Sigmoid colon (tissue), 7 donors: ENCODE data around the gene SCOC. TPM values are rescaled to one million over a fixed set of nuclear protein-coding genes. Genes with fewer than 3 reads are reported as not detected.

Experiments used
- DNase-seq: peaks from one replicate; pipeline ENCODE4 v3.0.0-alpha.2; 2019
- H3K27ac ChIP-seq, 4 donors: fragments of 200-600 bp; sonication (generic); one replicate each; pipeline ENCODE4 v1.5.1; 2016 to 2019; ENCODE audit warnings: mild to moderate bottlenecking in 1 of 4
- H3K27me3 ChIP-seq, 3 donors: fragments of 200-600 bp; sonication (generic); one replicate each; pipeline ENCODE4 v1.5.1; 2019; ENCODE audit warnings: mild to moderate bottlenecking in 1 of 3
- H3K36me3 ChIP-seq, 4 donors: fragments of 200-600 bp; sonication (generic); one replicate each; pipeline ENCODE4 v1.5.1; 2016 to 2019
- H3K4me1 ChIP-seq, 4 donors: fragments of 200-600 bp; sonication (generic); one replicate each; pipeline ENCODE4 v1.5.1; 2017 to 2019
- H3K4me3 ChIP-seq, 4 donors: fragments of 200-600 bp; sonication (generic); one replicate each; pipeline ENCODE4 v1.5.1; 2017 to 2019; ENCODE audit warnings: mild to moderate bottlenecking in 2 of 4, moderate library complexity in 1 of 4
- H3K9me3 ChIP-seq, 4 donors: fragments of 200-600 bp in 3 of 4; sonication (generic) in 3 of 4; one replicate each; pipeline versions ENCODE4 v1.5.1 to v1.6.1; 2013 to 2019
- EP300 ChIP-seq, 4 donors: sonication (generic); formaldehyde crosslinking; IDR thresholded peaks; one replicate each; pipeline ENCODE4 v1.6.1; 2017; ENCODE audit warnings: antibody characterized with exemption in 4 of 4
- POLR2A ChIP-seq, 2 donors: fragments of 450-650 bp; IDR thresholded peaks; one replicate each; pipeline ENCODE4 v1.6.1; 2016; ENCODE audit warnings: antibody characterized with exemption in 2 of 2, mild to moderate bottlenecking in 2 of 2, moderate library complexity in 2 of 2
- POLR2AphosphoS5 ChIP-seq, 4 donors: sonication (generic); formaldehyde crosslinking; IDR thresholded peaks; one replicate each; pipeline ENCODE4 v1.6.1; 2017; ENCODE audit warnings: antibody characterized with exemption in 4 of 4
- WGBS, 2 donors: extraction: QIAGEN DNeasy Blood & Tissue Kit; methylation state at CpG; one replicate each; pipeline ENCODE4 v1.1.7; 2013; 5-methylcytosine and 5-hydroxymethylcytosine counted together
- intact Hi-C: fragments of 100-400 bp; cut with DNase I; formaldehyde crosslinking; loops from one replicate; pipeline ENCODE4 v1.15.1; 2023
- polyA plus RNA-seq, 3 donors: library from polyadenylated mRNA; stranded (reverse); fragments of 200-250 nt; gene quantifications; one replicate each; pipeline ENCODE4 v1.2.3, GENCODE V29; 2013
- total RNA-seq, 4 donors: library from RNA; depleted of rRNA; stranded (reverse); fragments of >200 nt; gene quantifications; one replicate each; pipeline ENCODE4 v1.1.0, GENCODE V29; 2016
- TF ChIP-seq, protein P1 (sequence below), 4 experiments: fragments of 450-650 bp in 3 of 4; fragments of 200-600 bp in 1 of 4; IDR thresholded peaks; one replicate each; pipeline ENCODE4 v1.5.1; 2016 to 2019; ENCODE audit warnings: antibody characterized with exemption in 4 of 4, mild to moderate bottlenecking in 3 of 4, moderate library complexity in 2 of 4
- donor health status: healthy with polysubstance abuse.
- donor health status: Bipolar disorder and iron deficiency.
- donor health status: healthy.

Gene SCOC
- total and polyA plus RNA-seq, 7 donors: 51.8 to 159 (median 73.5) TPM

DNA sequence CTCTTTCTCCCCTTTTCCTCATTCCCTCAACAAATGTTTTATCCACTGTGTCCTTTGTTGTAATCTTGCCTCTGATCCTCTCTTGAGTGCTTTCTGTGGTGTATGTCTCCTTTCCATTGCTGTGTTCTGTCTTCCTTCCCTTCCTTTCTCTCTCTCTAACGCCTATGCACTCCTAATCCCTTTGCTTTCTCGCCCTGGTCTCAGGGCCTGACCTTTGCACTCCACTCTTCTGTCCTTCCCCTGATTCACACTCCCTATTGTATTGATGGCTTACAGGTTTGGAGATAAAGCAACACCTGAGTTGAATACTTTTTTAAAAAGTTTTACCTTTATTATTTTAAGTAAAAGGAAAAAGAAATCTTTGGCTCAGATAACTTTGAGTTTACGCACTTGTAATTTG is 15.6 kb upstream of the SCOC start:
- no peaks in the 10 kb centered on the region for H3K36me3 ChIP-seq
- H3K9me3 ChIP-seq: no peaks in the 10 kb centered on the region
- H3K27ac ChIP-seq: no peak overlapping the region
- intact Hi-C loops: loop anchor here (10.0 kb wide), 2 partner anchors 247 to 343 kb away; no protein-coding TSS in a partner anchor
- no peaks in the 10 kb centered on the region for H3K4me1 ChIP-seq
- WGBS, 2 donors: 43 to 67% methylated on average over 3 of the region's 3 CpGs
- no peak overlapping the region for H3K4me3 ChIP-seq
- no peaks in the 10 kb centered on the region for H3K27me3 ChIP-seq
- TF ChIP-seq POLR2AphosphoS5 (IDR thresholded peaks at IDR 0.05) (no peak), POLR2A (IDR thresholded peaks at IDR 0.05) (no peak)
- DNase-seq: no peak

DNA sequence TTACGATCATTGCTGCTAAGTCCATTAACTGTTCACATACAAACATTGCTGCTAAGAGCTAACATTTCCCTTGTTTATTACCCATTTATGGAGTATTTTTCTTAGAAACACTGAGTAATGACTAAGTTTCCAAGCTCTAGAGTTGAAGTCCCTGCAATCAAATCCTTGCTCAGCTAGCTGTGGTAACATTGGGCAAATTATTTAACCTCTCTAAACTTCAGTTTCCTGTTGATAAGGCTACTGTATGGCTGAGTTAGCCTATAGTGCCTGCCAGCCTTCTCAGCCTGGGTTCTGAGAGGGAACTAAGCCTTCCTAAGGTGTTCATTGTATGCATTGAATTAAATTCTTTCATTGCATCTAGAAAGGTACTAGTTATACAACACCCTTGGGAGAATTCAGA is 15.2 kb upstream of the SCOC start:
- intact Hi-C loops: loop anchor here (10.0 kb wide), 2 partner anchors 247 to 343 kb away; no protein-coding TSS in a partner anchor

DNA sequence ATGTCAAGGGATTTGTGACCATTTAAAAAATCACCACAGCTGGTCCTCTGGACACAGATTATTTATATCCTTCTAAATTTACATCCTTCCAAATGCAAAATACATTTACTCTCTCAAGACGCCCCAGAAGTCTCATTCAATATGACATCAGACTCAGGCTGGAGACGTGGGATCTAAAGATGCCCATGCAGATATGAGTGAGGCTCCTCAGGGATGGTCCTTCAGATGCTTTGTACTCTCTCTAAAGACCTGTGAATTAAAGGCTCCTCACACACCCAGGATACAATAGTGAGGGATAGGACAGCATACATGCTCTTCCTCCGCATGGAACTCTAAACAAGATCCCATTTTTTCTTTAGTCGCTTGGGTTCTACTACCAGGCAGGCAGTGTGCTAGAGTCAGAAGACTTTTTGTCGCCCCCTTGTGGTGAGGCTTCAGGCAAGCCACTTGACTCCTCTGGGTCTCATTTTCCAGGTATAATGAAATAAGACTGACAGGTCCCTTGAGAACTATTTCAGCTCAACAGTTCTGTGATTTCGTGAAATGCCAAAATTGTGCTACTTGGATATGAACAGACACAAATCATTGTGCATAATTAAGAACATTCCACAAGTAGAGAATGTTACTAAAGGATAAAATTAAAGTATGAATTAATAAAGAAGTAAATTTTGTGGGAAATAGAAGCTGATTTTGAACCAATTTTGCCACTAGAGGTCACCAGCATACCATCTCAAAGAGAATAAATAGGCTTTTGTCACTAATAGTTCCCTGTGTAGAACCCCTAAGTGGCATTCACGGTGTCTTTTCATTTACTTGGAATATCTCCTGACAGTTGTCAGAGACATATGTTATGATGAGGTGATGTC is 13.7 kb upstream of the SCOC start:
- peak; percentile 85 for DNase-seq
- no peak overlapping the region for H3K27ac ChIP-seq
- TF ChIP-seq, protein P1, sequence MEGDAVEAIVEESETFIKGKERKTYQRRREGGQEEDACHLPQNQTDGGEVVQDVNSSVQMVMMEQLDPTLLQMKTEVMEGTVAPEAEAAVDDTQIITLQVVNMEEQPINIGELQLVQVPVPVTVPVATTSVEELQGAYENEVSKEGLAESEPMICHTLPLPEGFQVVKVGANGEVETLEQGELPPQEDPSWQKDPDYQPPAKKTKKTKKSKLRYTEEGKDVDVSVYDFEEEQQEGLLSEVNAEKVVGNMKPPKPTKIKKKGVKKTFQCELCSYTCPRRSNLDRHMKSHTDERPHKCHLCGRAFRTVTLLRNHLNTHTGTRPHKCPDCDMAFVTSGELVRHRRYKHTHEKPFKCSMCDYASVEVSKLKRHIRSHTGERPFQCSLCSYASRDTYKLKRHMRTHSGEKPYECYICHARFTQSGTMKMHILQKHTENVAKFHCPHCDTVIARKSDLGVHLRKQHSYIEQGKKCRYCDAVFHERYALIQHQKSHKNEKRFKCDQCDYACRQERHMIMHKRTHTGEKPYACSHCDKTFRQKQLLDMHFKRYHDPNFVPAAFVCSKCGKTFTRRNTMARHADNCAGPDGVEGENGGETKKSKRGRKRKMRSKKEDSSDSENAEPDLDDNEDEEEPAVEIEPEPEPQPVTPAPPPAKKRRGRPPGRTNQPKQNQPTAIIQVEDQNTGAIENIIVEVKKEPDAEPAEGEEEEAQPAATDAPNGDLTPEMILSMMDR (IDR thresholded peaks at IDR 0.05): peak; percentile 16 to 78 (median 54)
- no peak for TF ChIP-seq POLR2AphosphoS5 (IDR thresholded peaks at IDR 0.05)
- no peak for TF ChIP-seq EP300 (IDR thresholded peaks at IDR 0.05)
- no peaks in the 10 kb centered on the region for H3K4me1 ChIP-seq
- 39 to 43% methylated on average over 7 of the region's 7 CpGs for WGBS, 2 donors
- intact Hi-C loops: loop anchor here (1.0 to 10.0 kb wide), 4 partner anchors 245 to 625 kb away; no protein-coding TSS in a partner anchor
- no peaks in the 10 kb centered on the region for H3K36me3 ChIP-seq
- H3K9me3 ChIP-seq: no peaks in the 10 kb centered on the region
- no peaks in the 10 kb centered on the region for H3K27me3 ChIP-seq
- H3K4me3 ChIP-seq: no peak overlapping the region

More for the DNA sequence above, 15.2 kb upstream of the SCOC start:
- WGBS, 2 donors: 0% methylated on average over 1 of the region's 1 CpG
- Histone ChIP-seq H3K27ac (no peak overlapping the region), H3K9me3 (no peaks in the 10 kb centered on the region), H3K4me3 (no peak overlapping the region), H3K27me3 (no peaks in the 10 kb centered on the region), H3K36me3 (no peaks in the 10 kb centered on the region), H3K4me1 (no peaks in the 10 kb centered on the region)
- TF ChIP-seq POLR2A (IDR thresholded peaks at IDR 0.05): no peak
- TF ChIP-seq, protein P1 (IDR thresholded peaks at IDR 0.05): no peak
- TF ChIP-seq EP300 (IDR thresholded peaks at IDR 0.05): no peak
- no peak for TF ChIP-seq POLR2AphosphoS5 (IDR thresholded peaks at IDR 0.05)
- DNase-seq: no peak

DNA sequence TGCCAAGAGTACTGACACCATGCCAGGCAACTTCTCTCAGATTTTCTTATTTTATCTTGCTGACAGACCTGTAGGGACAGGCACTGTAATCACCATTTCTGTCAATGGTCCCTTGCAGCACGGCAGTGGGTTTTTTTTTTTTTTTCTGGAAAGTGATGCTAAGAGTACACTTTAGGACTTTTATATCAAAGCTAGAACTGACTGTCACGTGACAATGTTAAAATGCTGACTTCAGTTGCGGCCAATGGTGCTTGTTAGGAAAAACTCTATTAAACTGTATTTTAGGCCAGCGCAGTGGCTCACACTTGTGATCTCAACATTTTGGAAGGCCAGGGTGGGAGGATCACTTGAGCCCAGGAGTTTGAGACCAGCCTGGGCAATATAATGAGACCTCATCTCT is 12.3 kb upstream of the SCOC start:
- H3K27ac ChIP-seq: no peak overlapping the region
- no peak overlapping the region for H3K4me3 ChIP-seq
- no peaks in the 10 kb centered on the region for H3K9me3 ChIP-seq
- intact Hi-C loops: loop anchor here (5.0 kb wide), 1 partner anchor 491 kb away; no protein-coding TSS in a partner anchor
- 93 to 94% methylated on average over 4 of the region's 4 CpGs for WGBS, 2 donors
- H3K36me3 ChIP-seq: no peaks in the 10 kb centered on the region
- H3K4me1 ChIP-seq: no peaks in the 10 kb centered on the region
- TF ChIP-seq, protein P1 (IDR thresholded peaks at IDR 0.05): no peak
- TF ChIP-seq POLR2AphosphoS5 (IDR thresholded peaks at IDR 0.05) (no peak), EP300 (IDR thresholded peaks at IDR 0.05) (no peak), POLR2A (IDR thresholded peaks at IDR 0.05) (no peak)
- H3K27me3 ChIP-seq: no peaks in the 10 kb centered on the region
- no peak for DNase-seq

DNA sequence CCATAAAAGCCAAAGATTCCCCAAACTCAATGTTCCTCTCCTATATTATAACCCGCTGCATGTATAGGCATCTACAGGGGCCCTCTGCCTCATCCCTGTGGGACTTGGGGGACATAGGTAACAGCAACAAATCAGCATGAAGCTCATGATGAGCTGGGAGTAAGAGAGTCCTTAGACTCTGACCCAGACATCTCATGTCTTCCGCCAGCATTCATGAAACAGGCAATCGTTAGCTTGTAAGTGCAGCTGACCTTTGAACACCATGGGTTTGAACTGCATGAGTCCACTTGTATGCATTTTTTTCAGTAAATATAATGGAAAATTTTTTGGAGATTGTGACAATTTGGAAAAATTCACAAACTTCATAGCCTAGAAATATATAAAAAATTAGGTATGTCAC is 10.4 kb upstream of the SCOC start:
- Histone ChIP-seq H3K27me3 (no peaks in the 10 kb centered on the region), H3K4me1 (no peaks in the 10 kb centered on the region), H3K9me3 (no peaks in the 10 kb centered on the region), H3K4me3 (no peak overlapping the region), H3K27ac (no peak overlapping the region), H3K36me3 (no peaks in the 10 kb centered on the region)
- TF ChIP-seq POLR2A (IDR thresholded peaks at IDR 0.05): no peak
- no peak for TF ChIP-seq EP300 (IDR thresholded peaks at IDR 0.05)
- TF ChIP-seq POLR2AphosphoS5 (IDR thresholded peaks at IDR 0.05): no peak
- TF ChIP-seq, protein P1 (IDR thresholded peaks at IDR 0.05): no peak
- 46 to 76% methylated on average over 3 of the region's 3 CpGs for WGBS, 2 donors
- intact Hi-C loops: loop anchor here (5.0 kb wide), 1 partner anchor 489 kb away; no protein-coding TSS in a partner anchor
- no peak for DNase-seq
